Tibial nerve (tissue), 4 donors: ENCODE measurements around the gene SUGCT. TPM values are rescaled to one million over a fixed set of nuclear protein-coding genes. Genes with fewer than 3 reads are reported as not detected.

ENCODE experiments used
- DNase-seq, 2 donors: peaks; one replicate each; pipeline ENCODE4 v3.0.0-alpha.2; 2019; ENCODE audit warnings: low spot score in 2 of 2
- H3K27ac ChIP-seq, 4 donors: fragments of 200-600 bp; sonication (generic) in 3 of 4; one replicate each; pipeline ENCODE4 v1.5.1; 2017 to 2019; ENCODE audit warnings: mild to moderate bottlenecking in 1 of 4
- H3K27me3 ChIP-seq, 2 donors: fragments of 200-600 bp; sonication (generic) in 1 of 2; one replicate each; pipeline versions ENCODE4 v1.5.1 to v1.6.0; 2017 to 2019
- H3K36me3 ChIP-seq, 3 donors: fragments of 200-600 bp; sonication (generic); one replicate each; pipeline ENCODE4 v1.5.1; 2018 to 2019
- H3K4me1 ChIP-seq, 4 donors: fragments of 200-600 bp; sonication (generic) in 3 of 4; one replicate each; pipeline ENCODE4 v1.5.1; 2017 to 2019
- H3K4me3 ChIP-seq, 4 donors: fragments of 200-600 bp; sonication (generic) in 3 of 4; one replicate each; pipeline ENCODE4 v1.5.1; 2017 to 2019; ENCODE audit warnings: mild to moderate bottlenecking in 1 of 4, moderate library complexity in 1 of 4
- H3K9me3 ChIP-seq, 4 donors: fragments of 200-600 bp; sonication (generic) in 3 of 4; one replicate each; pipeline ENCODE4 v1.5.1; 2017 to 2019
- CTCF ChIP-seq, 5 experiments: fragments of 200-600 bp in 3 of 5; fragments of 450-650 bp in 2 of 5; sonication (generic) in 3 of 5; IDR thresholded peaks; one replicate each; pipeline ENCODE4 v1.5.1; 2016 to 2019; ENCODE audit warnings: antibody characterized with exemption in 5 of 5, mild to moderate bottlenecking in 3 of 5, moderate library complexity in 2 of 5
- EP300 ChIP-seq, 2 donors: sonication (generic); formaldehyde crosslinking; IDR thresholded peaks; one replicate each; pipeline ENCODE4 v1.6.1; 2017; ENCODE audit warnings: antibody characterized with exemption in 2 of 2, mild to moderate bottlenecking in 1 of 2
- POLR2A ChIP-seq, 2 donors: fragments of 450-650 bp; IDR thresholded peaks; one replicate each; pipeline ENCODE4 v1.6.1; 2017; ENCODE audit warnings: antibody characterized with exemption in 2 of 2, mild to moderate bottlenecking in 2 of 2, moderate library complexity in 2 of 2
- whole genome bisulfite sequencing, 2 donors: methylation state at CpG; one replicate each; pipeline ENCODE4 v1.1.5; 2018; 5-methylcytosine and 5-hydroxymethylcytosine counted together
- total RNA-seq, 4 donors: library from RNA; depleted of rRNA; stranded (reverse); fragments of >200 nt; gene quantifications; one replicate each; pipeline ENCODE4 v1.1.0, GENCODE V29; 2016

Gene SUGCT
- total RNA-seq, 4 donors from 2014 or later = 2.7 to 20.8 (median 6.2) TPM

DNA sequence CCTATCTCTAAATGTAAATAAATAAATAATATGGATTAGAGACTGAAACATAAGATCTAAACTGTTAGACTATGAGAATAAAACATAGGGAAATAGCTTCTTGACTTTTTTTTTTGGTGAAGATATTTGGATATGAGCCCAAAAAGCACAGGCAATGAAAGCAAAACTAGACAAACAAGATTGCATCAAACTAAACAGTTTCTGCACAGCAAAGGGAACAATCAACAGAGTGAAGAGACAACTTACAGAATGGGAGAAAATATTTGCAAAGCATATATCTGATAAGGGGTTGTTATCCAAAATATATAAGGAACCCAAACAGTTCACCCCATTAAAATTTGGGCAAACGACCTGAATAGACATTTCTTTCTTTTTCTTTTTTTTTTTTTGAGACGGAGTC is 148.1 kb downstream of the SUGCT start:
- H3K4me3 ChIP-seq = no peak overlapping the region
- 70 to 72% methylated on average over 2 of the region's 2 CpGs for WGBS, 2 donors
- no peaks in the 10 kb centered on the region for H3K4me1 ChIP-seq
- H3K36me3 ChIP-seq = no peaks in the 10 kb centered on the region
- H3K9me3 ChIP-seq = peaks cover 0 to 2% (median 0%) of the 10 kb centered on the region in 4 donors
- TF ChIP-seq CTCF (IDR thresholded peaks at IDR 0.05) (no peak), POLR2A (IDR thresholded peaks at IDR 0.05) (no peak), EP300 (IDR thresholded peaks at IDR 0.05) (no peak)
- DNase-seq = no peak
- H3K27ac ChIP-seq = no peak overlapping the region
- no peaks in the 10 kb centered on the region for H3K27me3 ChIP-seq

GRCh38 chr7:40283391-40283790 is 148.6 kb downstream of the SUGCT start:
- 77 to 86% methylated on average over 6 of the region's 6 CpGs for WGBS, 2 donors
- TF ChIP-seq CTCF (IDR thresholded peaks at IDR 0.05) = no peak
- no peak for TF ChIP-seq POLR2A (IDR thresholded peaks at IDR 0.05)
- TF ChIP-seq EP300 (IDR thresholded peaks at IDR 0.05) = no peak
- Histone ChIP-seq H3K4me1 (no peaks in the 10 kb centered on the region), H3K36me3 (no peaks in the 10 kb centered on the region), H3K9me3 (peaks cover 0 to 2% (median 0%) of the 10 kb centered on the region in 4 donors), H3K27ac (no peak overlapping the region), H3K27me3 (no peaks in the 10 kb centered on the region), H3K4me3 (no peak overlapping the region)
- no peak for DNase-seq

GRCh38 chr7:40288827-40289226 is 154.0 kb downstream of the SUGCT start:
- no peak overlapping the region for H3K4me3 ChIP-seq
- H3K4me1 ChIP-seq = no peaks in the 10 kb centered on the region
- H3K27me3 ChIP-seq = no peaks in the 10 kb centered on the region
- no peak for DNase-seq
- TF ChIP-seq POLR2A (IDR thresholded peaks at IDR 0.05) = no peak
- TF ChIP-seq CTCF (IDR thresholded peaks at IDR 0.05) = no peak
- no peak for TF ChIP-seq EP300 (IDR thresholded peaks at IDR 0.05)
- no peak overlapping the region for H3K27ac ChIP-seq
- 83 to 93% methylated on average over 2 of the region's 2 CpGs for WGBS, 2 donors
- no peaks in the 10 kb centered on the region for H3K36me3 ChIP-seq
- H3K9me3 ChIP-seq = no peaks in the 10 kb centered on the region

GRCh38 chr7:40297741-40298311 is 163.0 kb downstream of the SUGCT start:
- WGBS, 2 donors = 45 to 49% methylated on average over 1 of the region's 1 CpG
- TF ChIP-seq EP300 (IDR thresholded peaks at IDR 0.05) (no peak), CTCF (IDR thresholded peaks at IDR 0.05) (no peak), POLR2A (IDR thresholded peaks at IDR 0.05) (no peak)
- Histone ChIP-seq H3K27ac (no peak overlapping the region), H3K4me1 (no peaks in the 10 kb centered on the region), H3K9me3 (no peaks in the 10 kb centered on the region), H3K36me3 (no peaks in the 10 kb centered on the region), H3K4me3 (no peak overlapping the region), H3K27me3 (no peaks in the 10 kb centered on the region)
- no peak for DNase-seq

DNA sequence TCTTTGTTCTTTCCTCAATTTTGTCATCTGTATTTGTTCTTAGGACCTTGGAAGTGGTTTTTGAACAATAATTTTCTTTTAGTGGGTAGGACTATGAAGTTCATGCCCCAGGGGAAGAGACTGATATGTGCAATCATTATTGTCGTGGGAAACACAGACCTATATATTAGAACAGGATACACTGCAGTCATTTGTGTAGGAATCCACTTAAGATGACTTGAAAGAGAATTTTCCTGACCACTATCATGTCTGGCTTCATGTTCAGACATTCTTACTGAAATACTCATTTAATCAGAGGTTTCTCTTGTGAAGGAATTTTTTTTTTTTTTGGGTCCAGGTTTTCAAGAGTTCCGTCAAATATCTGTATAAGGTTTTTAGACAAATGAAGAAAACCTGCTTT is 163.6 kb downstream of the SUGCT start:
- TF ChIP-seq EP300 (IDR thresholded peaks at IDR 0.05) = no peak
- TF ChIP-seq POLR2A (IDR thresholded peaks at IDR 0.05) = no peak
- no peak for TF ChIP-seq CTCF (IDR thresholded peaks at IDR 0.05)
- DNase-seq = no peak
- no peaks in the 10 kb centered on the region for H3K4me1 ChIP-seq
- H3K36me3 ChIP-seq = peaks cover 0 to 3% (median 0%) of the 10 kb centered on the region in 3 donors
- no peaks in the 10 kb centered on the region for H3K9me3 ChIP-seq
- H3K4me3 ChIP-seq = no peak overlapping the region
- no peaks in the 10 kb centered on the region for H3K27me3 ChIP-seq
- 40 to 68% methylated on average over 2 of the region's 2 CpGs for WGBS, 2 donors
- H3K27ac ChIP-seq = no peak overlapping the region
